Stimulated activated CD8-positive, alpha-beta memory T cell treated with anti-CD3 and anti-CD28 coated beads, Interleukin-4, amount 100 ng/mL, for 24 hours (primary cell): Measurements from ENCODE around the gene SHISA6.
"Not testable (repeated sequence)": the region's sequence is repeated elsewhere in the genome, so short reads cannot be mapped to it uniquely, and the experiment has no call there.

Experiments
- DNase-seq: peaks from one replicate; pipeline ENCODE4 v3.0.0-alpha.2; 2020; ENCODE audit warnings: low read depth

The SHISA6 gene

DNA sequence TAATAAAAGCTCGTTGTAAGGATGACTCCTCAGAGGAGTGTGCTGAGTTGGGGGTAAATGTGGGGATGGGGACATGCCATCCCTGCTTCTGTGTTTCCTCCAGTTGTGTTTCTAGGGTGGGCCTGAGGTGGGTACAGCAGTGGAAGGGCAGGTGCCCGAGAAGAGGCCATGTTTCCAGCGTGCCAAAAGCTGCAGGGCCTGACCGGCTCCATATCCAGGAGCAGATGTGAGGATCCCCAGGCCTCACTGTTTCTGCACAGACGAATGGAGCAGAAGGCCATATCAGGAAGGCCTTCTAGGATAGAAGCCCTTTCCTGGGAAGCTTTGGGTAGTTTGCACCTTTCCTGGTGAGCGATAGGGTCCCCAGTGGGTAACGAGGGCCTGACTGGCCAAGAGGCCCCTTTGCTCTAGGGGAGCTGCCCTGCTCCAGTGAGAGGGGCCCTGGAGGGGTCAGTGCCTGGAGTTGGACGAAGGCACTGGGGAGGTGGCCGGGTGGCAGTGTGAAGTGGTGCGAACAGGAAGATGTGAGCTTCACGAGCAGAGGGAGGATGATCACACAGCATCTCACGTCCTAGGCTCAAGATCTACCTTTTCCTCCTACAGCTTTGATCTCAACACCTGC lies 62.9 kb downstream of the SHISA6 start:
- no peak for DNase-seq

DNA sequence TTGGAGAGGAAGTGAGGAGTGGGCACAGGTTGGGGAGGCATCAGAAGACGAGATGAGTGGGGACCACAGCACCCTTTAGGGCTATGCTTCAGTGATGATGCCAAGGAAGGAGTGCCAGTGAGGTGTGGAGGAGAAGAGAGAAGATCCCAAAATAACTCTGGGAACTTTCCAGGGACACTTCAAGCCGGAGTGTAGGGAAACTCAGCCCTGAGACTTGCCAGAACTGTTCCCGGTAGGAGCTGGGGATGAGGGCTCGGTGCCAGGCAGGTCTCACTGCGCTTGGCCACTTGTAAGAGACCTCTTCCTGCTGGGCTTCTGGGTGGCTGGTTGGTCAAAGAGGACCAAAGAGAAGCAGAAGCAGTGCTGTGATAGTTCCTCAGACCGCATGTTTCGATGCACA lies 63.6 kb downstream of the SHISA6 start:
- no peak for DNase-seq

DNA sequence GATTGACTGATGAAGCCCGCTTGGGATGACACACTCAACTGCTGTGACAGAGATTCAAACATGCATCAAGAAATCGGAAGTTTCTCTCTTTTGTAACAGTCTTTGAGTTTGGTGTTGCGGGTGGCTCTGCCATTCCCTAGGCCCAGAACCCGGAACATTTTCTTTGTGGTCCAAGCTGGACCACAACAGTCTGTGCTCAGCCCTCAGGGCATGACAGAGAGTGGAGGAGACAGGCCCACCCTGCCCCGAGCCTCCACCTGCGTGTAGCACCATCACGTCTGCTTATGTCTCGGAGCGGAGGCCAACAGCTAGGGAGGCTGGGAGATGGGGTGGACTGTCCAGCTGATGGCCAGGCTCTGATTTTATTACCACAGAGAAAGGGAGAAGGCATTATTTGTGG lies 64.5 kb downstream of the SHISA6 start:
- no peak for DNase-seq

DNA sequence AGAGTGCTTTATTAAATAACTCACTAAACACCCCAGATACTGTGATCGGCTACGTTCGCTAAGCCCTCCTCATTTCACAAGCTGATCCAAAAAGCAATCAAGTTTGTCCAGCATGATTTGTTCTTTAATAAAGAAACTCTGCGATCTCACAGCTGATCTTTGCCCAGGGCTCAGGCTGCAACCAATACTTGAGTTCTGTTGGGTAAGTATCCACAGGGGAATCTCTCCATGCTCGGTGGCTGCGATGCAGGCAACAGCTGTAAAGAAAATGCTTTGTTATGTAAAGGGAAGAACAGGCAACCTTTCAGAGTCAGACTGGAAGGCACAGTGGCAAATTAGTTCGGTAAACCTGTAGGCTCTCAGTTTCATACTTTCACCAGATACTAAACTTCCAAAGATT lies 67.5 kb downstream of the SHISA6 start:
- no peak for DNase-seq

DNA sequence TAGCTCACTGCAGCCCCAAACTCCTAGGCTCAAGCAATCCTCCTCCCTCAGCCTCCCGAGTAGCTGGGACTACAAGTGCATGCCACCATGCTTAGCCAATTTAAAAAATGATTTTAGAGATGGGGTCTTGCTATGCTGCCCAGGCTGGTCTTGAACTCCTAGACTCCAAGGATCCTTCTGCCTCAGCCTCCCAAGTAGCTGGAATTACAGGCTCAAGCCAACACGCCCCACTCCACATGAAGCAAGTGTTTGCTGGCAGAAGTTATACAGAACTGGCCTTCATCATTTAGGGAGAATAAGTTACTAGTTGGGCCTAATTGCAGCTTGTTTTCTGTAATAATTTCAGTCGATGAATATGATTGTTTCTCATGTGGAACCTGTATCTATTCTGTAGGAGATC lies 68.0 kb downstream of the SHISA6 start:
- no peak for DNase-seq

- DNase-seq, result no peak
Measured at GRCh38 chr17:11309850-11310249, 68.8 kb downstream of the SHISA6 start.

DNA sequence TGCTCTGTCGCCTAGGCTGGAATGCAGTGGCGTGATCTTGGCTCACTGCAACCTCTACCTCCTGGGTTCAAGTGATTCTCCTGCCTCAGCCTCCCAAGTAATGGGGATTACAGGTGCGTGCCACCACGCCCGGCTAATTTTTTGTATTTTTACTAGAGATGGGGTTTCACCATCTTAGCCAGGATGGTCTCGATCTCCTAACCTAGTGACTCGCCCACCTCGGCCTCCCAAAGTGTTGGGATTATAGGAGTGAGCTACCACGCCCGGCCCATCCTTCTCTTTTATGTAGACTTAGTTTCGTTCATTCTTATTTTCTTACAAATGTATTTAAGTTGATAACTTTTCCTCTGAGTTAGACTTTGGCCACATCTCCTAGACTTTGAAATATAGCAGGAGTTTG lies 75.4 kb downstream of the SHISA6 start:
- not testable (repeated sequence) for DNase-seq

GRCh38 chr17:11318207-11318606 lies 77.2 kb downstream of the SHISA6 start:
- DNase-seq, result no peak

GRCh38 chr17:11319894-11320293 lies 78.9 kb downstream of the SHISA6 start:
- no peak for DNase-seq

DNA sequence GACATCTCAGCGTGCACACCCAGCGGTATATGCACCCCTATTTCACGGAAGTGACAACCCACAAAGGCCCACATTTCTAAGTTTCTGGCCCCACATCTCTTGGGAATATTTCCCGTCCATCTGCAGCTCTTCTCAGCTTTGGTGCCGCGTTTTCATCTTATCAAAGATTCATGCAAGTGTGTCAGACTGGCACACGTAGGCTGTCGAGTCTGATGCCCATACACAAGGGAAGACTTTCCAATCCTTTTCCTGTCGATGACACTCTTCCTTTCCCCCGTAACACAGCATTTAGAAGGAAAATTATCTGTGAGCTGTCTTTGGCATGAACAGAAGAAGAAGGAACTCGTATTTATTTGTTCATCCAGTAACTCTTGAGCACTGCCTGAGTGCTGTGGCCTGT lies 83.0 kb downstream of the SHISA6 start:
- no peak for DNase-seq

GRCh38 chr17:11324846-11325420 lies 83.9 kb downstream of the SHISA6 start:
- DNase-seq, result no peak

- DNase-seq, result no peak
Measured at GRCh38 chr17:11326492-11326891, 85.5 kb downstream of the SHISA6 start.

- no peak for DNase-seq
Measured at GRCh38 chr17:11328770-11329169, 87.8 kb downstream of the SHISA6 start.

GRCh38 chr17:11330006-11330405 lies 89.0 kb downstream of the SHISA6 start:
- DNase-seq, result no peak

DNA sequence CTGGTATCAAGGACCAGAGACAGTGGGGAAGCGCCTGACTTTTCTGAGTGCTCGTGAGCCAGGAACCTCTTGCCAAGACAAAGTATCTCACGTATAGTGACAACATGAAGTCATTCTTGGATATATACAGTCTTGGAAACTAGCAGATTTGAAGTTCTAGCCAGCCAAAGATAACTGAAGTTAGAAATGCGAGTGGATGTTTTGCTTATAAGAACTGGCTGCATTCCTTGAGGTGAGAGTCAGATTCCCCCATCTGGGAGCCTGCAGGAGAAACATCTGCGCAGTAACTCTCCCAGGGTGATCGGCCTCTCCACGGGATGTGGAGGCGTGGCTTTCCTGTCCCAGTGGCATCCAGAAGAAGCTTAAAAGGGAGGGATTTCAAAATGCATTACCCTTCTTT lies 89.8 kb downstream of the SHISA6 start:
- no peak for DNase-seq

- no peak for DNase-seq
Measured at GRCh38 chr17:11331547-11332513, 90.8 kb downstream of the SHISA6 start.

DNA sequence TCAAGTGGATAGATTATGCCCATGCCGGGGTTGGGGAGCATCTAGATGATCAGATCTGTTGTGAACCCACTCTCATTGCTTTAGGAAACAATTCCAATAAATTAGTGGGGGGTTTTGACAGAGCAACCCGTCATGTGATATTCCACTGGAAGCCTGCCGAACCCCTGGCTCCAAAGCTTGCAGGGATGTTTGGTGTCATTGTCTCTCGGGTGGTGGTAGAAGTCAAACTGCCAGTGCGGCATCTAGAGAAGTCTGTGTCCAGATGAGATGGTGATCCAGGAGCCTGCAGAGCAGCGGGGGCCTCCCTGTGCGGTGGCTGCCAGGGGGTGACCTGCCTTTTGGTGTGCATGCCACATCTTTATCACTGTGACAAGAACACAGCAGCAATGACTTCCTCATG lies 91.7 kb downstream of the SHISA6 start:
- no peak for DNase-seq

DNA sequence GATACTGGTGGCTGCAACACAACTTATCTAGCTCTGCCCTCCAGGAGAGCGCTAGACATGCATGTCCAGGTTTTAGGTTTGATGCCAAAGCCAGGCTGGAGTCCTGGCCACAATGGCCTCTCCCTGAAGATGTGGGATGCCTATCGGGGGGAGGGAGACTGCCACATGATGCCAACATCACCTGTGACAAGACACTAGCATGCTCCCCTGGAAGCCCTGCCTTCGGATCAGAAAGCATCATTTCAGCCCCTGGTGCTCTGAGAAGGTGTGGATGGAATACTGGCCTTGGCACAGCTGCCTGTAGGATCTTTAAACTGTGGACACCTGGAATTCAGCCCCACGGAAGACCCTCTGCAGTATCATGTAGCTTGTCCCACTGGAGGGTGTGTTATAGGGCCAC lies 93.5 kb downstream of the SHISA6 start:
- DNase-seq, result no peak

GRCh38 chr17:11336290-11336689 lies 95.3 kb downstream of the SHISA6 start:
- DNase-seq, result no peak

DNA sequence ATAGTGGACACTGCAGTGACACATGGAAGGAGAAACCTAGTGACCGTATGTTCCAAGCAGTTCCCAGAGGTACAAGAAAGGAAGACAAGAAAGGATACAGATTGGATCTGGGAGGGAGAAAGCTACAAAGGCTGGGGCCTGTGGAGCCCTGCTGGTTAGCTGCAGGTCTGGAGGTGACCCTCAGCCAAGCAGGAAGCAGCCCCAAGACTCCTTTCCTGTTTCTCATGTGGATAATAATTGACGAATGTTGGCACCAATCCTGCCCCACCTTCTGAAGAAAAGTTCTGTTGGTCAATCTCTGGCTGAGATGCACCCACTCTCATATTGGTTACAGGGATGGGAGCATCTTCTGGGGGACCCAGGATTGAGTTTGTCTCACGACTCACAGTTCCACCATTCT lies 99.8 kb downstream of the SHISA6 start:
- no peak for DNase-seq

DNA sequence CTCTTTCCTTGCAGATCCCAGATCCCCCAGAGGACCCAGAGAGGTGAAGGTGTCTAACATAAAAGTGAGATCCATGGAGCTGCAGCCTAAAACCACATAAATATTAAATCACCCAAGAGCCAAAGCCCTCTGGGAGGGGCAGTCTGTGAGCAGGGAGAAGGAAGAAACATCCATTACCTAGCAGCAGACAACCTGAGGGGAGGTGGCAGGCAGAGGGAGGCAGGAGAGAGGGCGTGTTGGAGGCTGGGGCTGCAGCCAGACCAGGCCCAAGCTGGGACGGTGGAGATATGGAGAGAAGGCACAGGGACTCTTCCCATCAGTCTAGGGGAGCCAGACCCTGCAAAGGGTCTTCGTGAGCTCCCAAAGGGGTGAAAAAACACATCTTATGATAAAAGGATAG lies 101.1 kb downstream of the SHISA6 start:
- DNase-seq, result no peak

GRCh38 chr17:11349106-11349505 lies 108.1 kb downstream of the SHISA6 start:
- DNase-seq, result no peak

DNA sequence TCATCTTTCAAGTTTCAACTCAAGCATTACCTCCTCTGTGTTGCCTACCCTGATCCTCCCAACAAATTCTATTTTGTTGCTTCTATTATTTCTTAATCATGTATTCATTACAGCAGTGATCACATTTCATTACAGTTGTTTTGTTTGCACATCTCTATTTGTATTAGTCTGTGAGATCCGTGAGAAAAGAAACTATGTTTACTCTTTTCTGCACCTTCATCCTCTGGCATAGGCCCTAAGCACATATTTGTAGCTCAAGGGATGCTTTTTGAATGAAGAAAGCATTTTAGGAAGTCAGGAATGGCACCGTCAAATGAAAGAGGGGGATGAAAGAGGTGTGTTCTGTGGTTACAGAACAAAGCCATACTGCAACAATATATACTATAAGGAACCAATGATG lies 110.5 kb downstream of the SHISA6 start:
- no peak for DNase-seq
